Liver (tissue), 9 donors: ENCODE data around the gene NUDT2. TPM values are rescaled to one million over a fixed set of nuclear protein-coding genes. Genes with fewer than 3 reads are reported as not detected.
A peak's percentile ranks its signal among the peaks of the same experiment; 100 is the strongest.

Source experiments
- DNase-seq: peaks from one replicate; pipeline ENCODE4 v3.0.0-alpha.2; 2017; ENCODE audit warnings: low spot score
- H3K27ac ChIP-seq, 2 donors: one replicate each; pipeline ENCODE4 v1.7.0; 2013; ENCODE audit warnings: inconsistent platforms in 2 of 2, low read length in 2 of 2, control low read depth in 1 of 2, low read depth in 1 of 2, mild to moderate bottlenecking in 1 of 2
- H3K27me3 ChIP-seq, 4 donors: one replicate each; pipeline versions ENCODE4 v1.6.1 to v1.7.0; 2013; ENCODE audit warnings: low read length in 3 of 4, inconsistent platforms in 1 of 4, mild to moderate bottlenecking in 1 of 4, moderate library complexity in 1 of 4; ENCODE audit not compliant: control insufficient read depth in 4 of 4, insufficient read depth in 4 of 4
- H3K36me3 ChIP-seq, 4 donors: one replicate each; pipeline versions ENCODE4 v1.6.1 to v1.7.0; 2013; ENCODE audit warnings: low read length in 3 of 4, mild to moderate bottlenecking in 3 of 4, low read depth in 1 of 4, moderate library complexity in 1 of 4; ENCODE audit not compliant: control insufficient read depth in 4 of 4, insufficient read depth in 3 of 4
- H3K4me1 ChIP-seq, 4 donors: one replicate each; pipeline versions ENCODE4 v1.6.1 to v1.7.0; 2013; ENCODE audit warnings: low read length in 3 of 4, mild to moderate bottlenecking in 3 of 4, moderate library complexity in 1 of 4; ENCODE audit not compliant: control insufficient read depth in 4 of 4, insufficient read depth in 4 of 4
- H3K4me3 ChIP-seq, 3 donors: one replicate each; pipeline versions ENCODE4 v1.6.1 to v1.7.0; 2013; ENCODE audit warnings: low read length in 3 of 3, control low read depth in 1 of 3, low read depth in 1 of 3, mild to moderate bottlenecking in 1 of 3
- H3K9ac ChIP-seq, 2 donors: one replicate each; pipeline ENCODE4 v1.7.0; 2013; ENCODE audit warnings: low read length in 2 of 2, mild to moderate bottlenecking in 2 of 2, moderate library complexity in 2 of 2, control low read depth in 1 of 2, low read depth in 1 of 2
- H3K9me3 ChIP-seq, 4 donors: one replicate each; pipeline versions ENCODE4 v1.6.1 to v1.7.0; 2013; ENCODE audit warnings: low read length in 3 of 4; ENCODE audit not compliant: control insufficient read depth in 4 of 4
- ATF3 ChIP-seq: IDR thresholded peaks from 2 replicates; pipeline ENCODE4 v1.6.1; 2016; ENCODE audit warnings: antibody characterized with exemption
- FOXA1 ChIP-seq: IDR thresholded peaks from 2 replicates; pipeline ENCODE4 v1.6.1; 2016; ENCODE audit warnings: antibody characterized with exemption
- FOXA2 ChIP-seq: IDR thresholded peaks from 2 replicates; pipeline ENCODE4 v1.6.1; 2016; ENCODE audit warnings: antibody characterized with exemption
- GABPA ChIP-seq, 2 donors: IDR thresholded peaks in 1 of 2; conservative IDR thresholded peaks in 1 of 2; 2 replicates each; pipeline ENCODE4 v1.6.1; 2016; ENCODE audit warnings: antibody characterized with exemption in 2 of 2, mild to moderate bottlenecking in 1 of 2, moderate library complexity in 1 of 2
- HNF4A ChIP-seq, 2 donors: conservative IDR thresholded peaks; 2 replicates each; pipeline ENCODE4 v1.6.1; 2016; ENCODE audit warnings: antibody characterized with exemption in 2 of 2, mild to moderate bottlenecking in 2 of 2
- HNF4G ChIP-seq: IDR thresholded peaks from 2 replicates; pipeline ENCODE4 v1.6.1; 2016; ENCODE audit warnings: antibody characterized with exemption
- JUND ChIP-seq, 2 donors: IDR thresholded peaks; 2 replicates each; pipeline ENCODE4 v1.6.1; 2016; ENCODE audit warnings: antibody characterized with exemption in 2 of 2
- MAX ChIP-seq: IDR thresholded peaks from 2 replicates; pipeline ENCODE4 v1.6.1; 2016; ENCODE audit warnings: antibody characterized with exemption
- NR2F2 ChIP-seq: IDR thresholded peaks from 2 replicates; pipeline ENCODE4 v1.6.1; 2016; ENCODE audit warnings: antibody characterized with exemption
- RAD21 ChIP-seq, 2 donors: IDR thresholded peaks; 2 replicates each; pipeline ENCODE4 v1.6.1; 2016; ENCODE audit warnings: antibody characterized with exemption in 2 of 2, mild to moderate bottlenecking in 2 of 2
- REST ChIP-seq: IDR thresholded peaks from 2 replicates; pipeline ENCODE4 v1.6.1; 2016; ENCODE audit warnings: antibody characterized with exemption, mild to moderate bottlenecking
- RXRA ChIP-seq, 2 donors: IDR thresholded peaks; 2 replicates each; pipeline ENCODE4 v1.6.1; 2017 to 2018; ENCODE audit warnings: antibody characterized with exemption in 2 of 2, mild to moderate bottlenecking in 1 of 2
- SP1 ChIP-seq: IDR thresholded peaks from 2 replicates; pipeline ENCODE4 v1.6.1; 2018; ENCODE audit warnings: antibody characterized with exemption, mild to moderate bottlenecking
- YY1 ChIP-seq: IDR thresholded peaks from 2 replicates; pipeline ENCODE4 v1.6.1; 2016; ENCODE audit warnings: antibody characterized with exemption, mild to moderate bottlenecking
- WGBS: extraction: QIAGEN DNeasy Blood & Tissue Kit; methylation state at CpG from one replicate; pipeline ENCODE4 v1.1.7; 2013; 5-methylcytosine and 5-hydroxymethylcytosine counted together
- polyA plus RNA-seq, 2 donors: library from polyadenylated mRNA; stranded (reverse) in 1 of 2; unstranded in 1 of 2; fragments of 200-250 nt in 1 of 2; fragments of >200 nt in 1 of 2; fragmentation: Nextera tagmentation in 1 of 2; extraction: Ambion mirVana in 1 of 2; gene quantifications; one replicate each; pipeline versions ENCODE4 v1.2.1 to v1.2.3, GENCODE V29; 2013 to 2015
- total RNA-seq, 2 donors: library from RNA; depleted of rRNA; stranded (reverse); fragments of >200 nt; gene quantifications; one replicate each; pipeline ENCODE4 v1.2.3, GENCODE V29; 2014
- TF ChIP-seq, protein P1 (sequence below): fragments of 150-350 bp; IDR thresholded peaks from 2 replicates; pipeline ENCODE4 v1.5.1; 2017; ENCODE audit warnings: improper control_type of control experiment, low read depth, low read length; ENCODE audit not compliant: missing input control
- donor health status: healthy.
- donor health status: healthy.
- donor health status: healthy.
- donor health status: healthy.
- donor health status: healthy.

NUDT2 gene
- total and polyA plus RNA-seq, 4 donors, result 9.2 to 23.5 (median 15.7) TPM

DNA sequence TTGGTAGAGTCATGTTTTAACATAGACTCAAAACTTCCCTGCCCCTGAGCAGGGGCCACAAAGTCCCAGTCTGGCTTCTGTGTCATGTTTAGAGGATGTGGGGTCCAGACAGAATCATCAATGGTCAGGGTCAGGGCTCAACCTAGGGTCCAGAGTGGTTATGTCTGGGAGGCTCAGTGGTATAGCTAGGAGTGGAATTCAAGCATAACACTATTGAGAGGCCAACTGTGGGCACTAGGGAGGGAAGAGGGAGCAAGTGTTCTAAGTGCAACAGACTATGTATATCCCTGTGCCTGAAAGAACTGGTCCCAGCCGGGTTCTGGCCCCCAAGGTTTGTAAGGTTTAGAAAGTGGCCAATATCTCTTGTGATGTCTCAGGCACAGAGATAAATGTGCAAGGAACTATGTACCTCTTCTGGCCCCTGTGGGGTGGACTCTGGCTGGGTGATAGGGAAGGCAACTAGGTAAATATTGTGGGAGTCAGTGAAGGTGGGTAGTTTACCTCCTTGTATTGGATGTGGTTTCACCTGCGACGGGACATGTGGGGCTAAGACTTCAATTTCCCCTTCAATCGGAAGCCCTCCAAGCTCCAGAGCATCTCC, 33.3 kb downstream of the NUDT2 start:
- no peaks in the 10 kb centered on the region for H3K36me3 ChIP-seq
- no peak overlapping the region for H3K4me3 ChIP-seq
- H3K9me3 ChIP-seq, result no peaks in the 10 kb centered on the region
- DNase-seq, result no peak
- no peaks in the 10 kb centered on the region for H3K27me3 ChIP-seq
- H3K4me1 ChIP-seq, result peaks cover 2 to 23% (median 16%) of the 10 kb centered on the region in 4 donors
- 90% methylated on average over 4 of the region's 4 CpGs for WGBS
- H3K9ac ChIP-seq, result no peak overlapping the region
- H3K27ac ChIP-seq, result no peak overlapping the region
- TF ChIP-seq YY1 (no peak), MAX (no peak), JUND (IDR thresholded peaks at IDR 0.05) (no peak), HNF4G (no peak), FOXA2 (no peak)

DNA sequence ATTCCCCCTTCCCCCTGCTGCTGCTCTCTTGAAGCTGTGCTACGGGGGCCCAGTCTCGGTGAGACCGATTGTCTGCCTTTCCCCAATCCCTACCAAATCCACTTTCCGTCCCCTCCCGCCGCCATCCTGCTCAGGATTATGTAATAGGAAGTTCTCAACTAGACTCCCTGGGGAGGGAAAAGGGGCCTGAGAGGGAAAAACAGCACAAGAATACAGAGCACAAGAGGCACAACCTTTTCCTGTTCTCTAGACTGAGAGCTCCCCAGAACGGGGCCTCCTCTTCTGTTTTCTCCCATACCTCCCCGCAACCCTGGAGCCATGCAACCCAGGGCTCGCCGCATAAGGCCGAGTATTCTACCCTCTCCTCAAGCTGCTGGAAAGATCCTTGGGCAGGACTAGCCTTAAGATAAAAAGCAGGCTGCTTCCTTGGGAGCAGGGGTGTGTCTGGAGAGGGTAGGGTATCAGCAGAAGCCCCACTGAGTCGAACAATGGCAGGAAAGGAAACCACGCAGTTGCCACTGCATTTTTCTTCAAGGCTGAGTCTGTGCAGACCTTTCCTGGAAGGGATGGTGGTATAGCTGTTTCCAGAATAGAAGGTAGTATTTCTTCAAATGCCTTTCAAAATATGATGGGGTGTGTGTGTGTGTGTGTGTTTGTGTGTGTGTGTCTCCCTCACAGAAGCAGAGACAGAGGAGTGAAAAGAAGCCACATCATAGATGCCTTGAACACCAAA, 34.4 kb downstream of the NUDT2 start:
- Histone ChIP-seq H3K9ac (no peak overlapping the region), H3K9me3 (no peaks in the 10 kb centered on the region), H3K27ac (no peak overlapping the region), H3K4me1 (peaks cover 2 to 25% (median 18%) of the 10 kb centered on the region in 4 donors), H3K36me3 (no peaks in the 10 kb centered on the region), H3K4me3 (no peak overlapping the region), H3K27me3 (no peaks in the 10 kb centered on the region)
- DNase-seq, result no peak
- TF ChIP-seq ATF3 (no peak), NR2F2 (no peak), SP1 (no peak), JUND (IDR thresholded peaks at IDR 0.05) (no peak), HNF4G (no peak), YY1 (no peak), REST (no peak), HNF4A (conservative IDR thresholded peaks at IDR 0.05) (no peak), GABPA (IDR thresholded peaks at IDR 0.05 in 1 of 2, conservative IDR thresholded peaks at IDR 0.05 in 1 of 2) (no peak), RAD21 (IDR thresholded peaks at IDR 0.05) (no peak)
- WGBS, result 80% methylated on average over 13 of the region's 13 CpGs

- H3K27me3 ChIP-seq, result no peaks in the 10 kb centered on the region
- no peak overlapping the region for H3K4me3 ChIP-seq
- H3K36me3 ChIP-seq, result peaks cover 0 to 3% (median 0%) of the 10 kb centered on the region in 4 donors
- no peak overlapping the region for H3K9ac ChIP-seq
- H3K4me1 ChIP-seq, result peaks cover 3 to 37% (median 24%) of the 10 kb centered on the region in 4 donors
- 25% methylated on average over 2 of the region's 2 CpGs for WGBS
- no peak overlapping the region for H3K27ac ChIP-seq
- H3K9me3 ChIP-seq, result no peaks in the 10 kb centered on the region
- DNase-seq, result no peak
- TF ChIP-seq SP1 (peak; percentile 17), MAX (no peak), FOXA1 (no peak), FOXA2 (no peak), RXRA (IDR thresholded peaks at IDR 0.05) (peak; percentile 43 to 49), RAD21 (IDR thresholded peaks at IDR 0.05) (no peak), NR2F2 (no peak), HNF4A (conservative IDR thresholded peaks at IDR 0.05) (peak; percentile 34 to 44)
- TF ChIP-seq, protein P1, sequence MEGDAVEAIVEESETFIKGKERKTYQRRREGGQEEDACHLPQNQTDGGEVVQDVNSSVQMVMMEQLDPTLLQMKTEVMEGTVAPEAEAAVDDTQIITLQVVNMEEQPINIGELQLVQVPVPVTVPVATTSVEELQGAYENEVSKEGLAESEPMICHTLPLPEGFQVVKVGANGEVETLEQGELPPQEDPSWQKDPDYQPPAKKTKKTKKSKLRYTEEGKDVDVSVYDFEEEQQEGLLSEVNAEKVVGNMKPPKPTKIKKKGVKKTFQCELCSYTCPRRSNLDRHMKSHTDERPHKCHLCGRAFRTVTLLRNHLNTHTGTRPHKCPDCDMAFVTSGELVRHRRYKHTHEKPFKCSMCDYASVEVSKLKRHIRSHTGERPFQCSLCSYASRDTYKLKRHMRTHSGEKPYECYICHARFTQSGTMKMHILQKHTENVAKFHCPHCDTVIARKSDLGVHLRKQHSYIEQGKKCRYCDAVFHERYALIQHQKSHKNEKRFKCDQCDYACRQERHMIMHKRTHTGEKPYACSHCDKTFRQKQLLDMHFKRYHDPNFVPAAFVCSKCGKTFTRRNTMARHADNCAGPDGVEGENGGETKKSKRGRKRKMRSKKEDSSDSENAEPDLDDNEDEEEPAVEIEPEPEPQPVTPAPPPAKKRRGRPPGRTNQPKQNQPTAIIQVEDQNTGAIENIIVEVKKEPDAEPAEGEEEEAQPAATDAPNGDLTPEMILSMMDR, result no peak
Observed at GRCh38 chr9:34365282-34365681, 35.9 kb downstream of the NUDT2 start.
